Fibroblast of lung (primary cell): Measurements from ENCODE around the gene ZP3. TPM values are rescaled to one million over a fixed set of nuclear protein-coding genes. Genes with fewer than 3 reads are reported as not detected.
"Not testable (repeated sequence)": the region's sequence is repeated elsewhere in the genome, so short reads cannot be mapped to it uniquely, and the experiment has no call there.

Experiments used
- DNase-seq, 2 donors: peaks; one replicate each; pipeline versions ENCODE4 v3.0.0 to v3.0.0-alpha.2; 2010; ENCODE audit warnings: low read depth in 2 of 2
- H2AFZ ChIP-seq: 2 replicates; pipeline ENCODE4 v1.5.1; 2012; ENCODE audit warnings: low read length, control low read depth, inconsistent platforms
- H3K27ac ChIP-seq: 2 replicates; pipeline ENCODE4 v1.5.1; 2011; ENCODE audit warnings: low read length, control low read depth; ENCODE audit not compliant: insufficient read depth
- H3K27me3 ChIP-seq: 2 replicates; pipeline ENCODE4 v1.5.1; 2011; ENCODE audit warnings: mild to moderate bottlenecking, low read length; ENCODE audit not compliant: control insufficient read depth, insufficient read depth
- H3K36me3 ChIP-seq: 2 replicates; pipeline ENCODE4 v1.5.1; 2011; ENCODE audit warnings: low read length; ENCODE audit not compliant: control insufficient read depth, insufficient read depth
- H3K4me1 ChIP-seq: 2 replicates; pipeline ENCODE4 v1.5.1; 2011; ENCODE audit warnings: low read length; ENCODE audit not compliant: control insufficient read depth, insufficient read depth; ENCODE audit errors: extremely low read depth
- H3K4me2 ChIP-seq: 2 replicates; pipeline ENCODE4 v1.5.1; 2011; ENCODE audit warnings: low read length, control low read depth; ENCODE audit not compliant: insufficient read depth; ENCODE audit errors: extremely low read depth
- H3K4me3 ChIP-seq, 4 experiments: fragments of 200-600 bp in 1 of 4; sonication (generic) in 1 of 4; replicated peaks in 1 of 4; 2 replicates each; pipeline ENCODE4 v1.5.1; 2011 to 2016; ENCODE audit warnings: low read length in 4 of 4, low read depth in 3 of 4, mild to moderate bottlenecking in 3 of 4, control low read depth in 2 of 4, inconsistent platforms in 1 of 4, mixed read lengths in 1 of 4; ENCODE audit not compliant: insufficient read depth in 1 of 4; ENCODE audit errors: control extremely low read depth in 1 of 4
- H3K79me2 ChIP-seq: 2 replicates; pipeline ENCODE4 v1.5.1; 2012; ENCODE audit warnings: mild to moderate bottlenecking, low read length, inconsistent platforms; ENCODE audit not compliant: control insufficient read depth, insufficient read depth
- H3K9ac ChIP-seq: 2 replicates; pipeline ENCODE4 v1.5.1; 2011; ENCODE audit warnings: mild to moderate bottlenecking, low read length, control low read depth; ENCODE audit not compliant: insufficient read depth
- H3K9me3 ChIP-seq: 2 replicates; pipeline ENCODE4 v1.5.1; 2012; ENCODE audit warnings: low read depth, low read length; ENCODE audit not compliant: control insufficient read depth, insufficient read depth
- H4K20me1 ChIP-seq: 2 replicates; pipeline ENCODE4 v1.5.1; 2011; ENCODE audit warnings: low read length; ENCODE audit not compliant: control insufficient read depth, insufficient read depth; ENCODE audit errors: extremely low read depth
- polyA plus RNA-seq, 2 donors: library from polyadenylated mRNA; depleted of rRNA in 1 of 2; stranded (reverse) in 1 of 2; unstranded in 1 of 2; fragments of >200 nt; gene quantifications; 2 replicates each; pipeline ENCODE4 v1.2.1, GENCODE V29; 2011 to 2012; ENCODE audit warnings: missing spikeins in 1 of 2
- total RNA-seq: library from RNA; depleted of rRNA; stranded (reverse); fragments of >200 nt; gene quantifications from 2 replicates; pipeline ENCODE4 v1.2.1, GENCODE V29; 2014

The ZP3 gene
- total and polyA plus RNA-seq, 2 donors (not counting 1 experiment from before 2014, with no cell fraction given): 1.4 to 2.6 TPM

DNA sequence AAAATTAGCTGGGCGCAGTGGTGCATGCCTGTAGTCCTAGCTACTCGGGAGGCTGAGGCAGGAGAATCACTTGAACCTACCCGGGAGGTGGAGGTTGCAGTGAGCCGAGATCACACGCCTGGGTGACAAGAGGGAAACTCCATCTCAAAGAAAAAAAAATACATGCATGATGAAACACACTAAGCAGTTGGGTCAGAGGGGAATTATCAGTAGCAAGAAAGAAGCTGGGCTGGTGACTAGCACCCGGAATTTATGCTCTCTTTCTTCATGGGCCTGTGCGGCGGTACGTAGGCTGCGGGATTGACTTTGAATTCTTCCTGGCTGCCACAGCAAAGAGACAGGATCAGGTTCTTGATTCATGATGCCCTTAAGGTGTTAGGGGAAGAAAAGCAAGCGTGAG is 54.9 kb downstream of the ZP3 start:
- not testable (repeated sequence) for H3K4me3 ChIP-seq, H3K27me3 ChIP-seq, H3K36me3 ChIP-seq, H3K79me2 ChIP-seq, H2AFZ ChIP-seq, DNase-seq, H3K4me1 ChIP-seq, H4K20me1 ChIP-seq, H3K27ac ChIP-seq, H3K4me2 ChIP-seq, H3K9me3 ChIP-seq, H3K9ac ChIP-seq

DNA sequence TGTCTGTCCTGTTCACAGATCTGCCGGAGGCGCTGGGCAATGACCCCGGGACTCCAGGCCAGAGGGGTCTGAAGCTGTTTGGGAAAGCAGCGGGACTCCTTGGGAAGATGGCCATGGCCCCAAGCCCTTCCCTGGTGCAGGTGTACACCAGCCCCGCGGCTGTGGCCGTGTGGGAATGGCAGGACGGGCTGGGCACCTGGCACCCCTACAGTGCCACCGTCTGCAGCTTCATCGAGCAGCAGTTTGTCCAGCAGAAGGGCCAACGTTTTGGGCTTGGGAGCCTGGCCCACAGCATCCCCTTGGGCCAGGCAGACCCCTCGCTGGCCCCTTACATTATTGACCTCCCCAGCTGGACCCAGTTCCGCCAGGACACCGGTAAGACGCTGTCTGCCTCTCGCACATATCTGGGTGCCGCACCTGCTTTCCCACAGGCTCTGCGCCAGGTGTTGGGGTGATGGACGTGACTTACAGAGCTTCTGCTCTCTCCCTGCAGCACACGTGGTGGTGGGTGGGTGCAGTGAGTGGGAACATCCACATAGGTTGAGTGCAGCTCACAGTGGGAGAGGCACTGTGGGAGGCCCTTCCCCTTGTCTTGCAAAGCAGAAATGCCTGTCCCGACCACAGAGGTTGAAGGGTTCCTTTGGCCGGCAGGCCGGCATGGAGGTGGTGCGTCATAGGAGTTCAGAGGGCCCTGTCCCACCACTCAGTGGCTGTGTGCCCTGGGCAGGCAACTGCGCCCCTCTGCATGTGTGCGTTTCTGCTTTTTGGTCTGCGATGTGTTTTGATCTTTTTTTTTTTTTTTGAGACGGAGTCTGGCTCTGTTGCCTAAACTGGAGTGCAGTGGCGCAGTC is 55.9 kb downstream of the ZP3 start:
- H3K4me2 ChIP-seq, H3K9me3 ChIP-seq, H2AFZ ChIP-seq, H3K36me3 ChIP-seq, H4K20me1 ChIP-seq, H3K79me2 ChIP-seq, DNase-seq, H3K4me3 ChIP-seq, H3K4me1 ChIP-seq, H3K27me3 ChIP-seq, H3K9ac ChIP-seq, H3K27ac ChIP-seq: not testable (repeated sequence)

DNA sequence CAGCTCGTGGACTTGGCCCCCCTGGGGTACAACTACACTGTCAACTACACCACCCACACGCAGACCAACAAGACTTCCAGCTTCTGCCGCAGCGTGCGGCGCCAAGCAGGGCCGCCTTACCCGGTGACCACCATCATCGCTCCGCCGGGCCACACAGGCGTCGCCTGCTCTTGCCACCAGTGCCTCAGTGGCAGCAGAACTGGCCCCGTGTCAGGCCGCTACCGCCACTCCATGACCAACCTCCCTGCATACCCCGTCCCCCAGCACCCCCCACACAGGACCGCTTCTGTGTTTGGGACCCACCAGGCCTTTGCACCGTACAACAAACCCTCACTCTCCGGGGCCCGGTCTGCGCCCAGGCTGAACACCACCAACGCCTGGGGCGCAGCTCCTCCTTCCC is 57.9 kb downstream of the ZP3 start:
- H2AFZ ChIP-seq, H3K27ac ChIP-seq, H4K20me1 ChIP-seq, H3K4me2 ChIP-seq, H3K4me3 ChIP-seq, H3K27me3 ChIP-seq, H3K4me1 ChIP-seq, H3K9ac ChIP-seq, H3K79me2 ChIP-seq, H3K9me3 ChIP-seq, H3K36me3 ChIP-seq, DNase-seq: not testable (repeated sequence)

DNA sequence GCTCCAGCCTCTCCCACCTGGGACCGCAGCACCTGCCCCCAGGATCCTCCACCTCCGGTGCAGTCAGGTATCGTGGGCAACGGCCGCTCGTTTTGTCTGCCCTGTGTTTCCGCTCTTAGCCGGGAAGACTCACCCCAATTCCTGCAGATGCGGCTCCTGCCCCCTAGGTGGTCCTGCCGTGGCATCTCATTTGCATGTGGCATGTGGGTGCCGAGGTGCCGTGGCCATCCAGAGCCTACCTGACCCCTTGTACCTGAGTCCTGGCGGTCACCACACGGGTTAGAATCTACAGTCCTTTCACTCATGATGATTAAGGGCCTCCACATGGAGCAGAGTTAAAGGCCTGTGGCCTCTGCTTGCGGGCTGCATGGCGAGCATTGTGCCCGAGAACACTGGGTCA is 58.3 kb downstream of the ZP3 start:
- not testable (repeated sequence) for H2AFZ ChIP-seq, H3K4me1 ChIP-seq, DNase-seq, H3K4me3 ChIP-seq, H4K20me1 ChIP-seq, H3K79me2 ChIP-seq, H3K9ac ChIP-seq, H3K4me2 ChIP-seq, H3K27me3 ChIP-seq, H3K36me3 ChIP-seq, H3K27ac ChIP-seq, H3K9me3 ChIP-seq

DNA sequence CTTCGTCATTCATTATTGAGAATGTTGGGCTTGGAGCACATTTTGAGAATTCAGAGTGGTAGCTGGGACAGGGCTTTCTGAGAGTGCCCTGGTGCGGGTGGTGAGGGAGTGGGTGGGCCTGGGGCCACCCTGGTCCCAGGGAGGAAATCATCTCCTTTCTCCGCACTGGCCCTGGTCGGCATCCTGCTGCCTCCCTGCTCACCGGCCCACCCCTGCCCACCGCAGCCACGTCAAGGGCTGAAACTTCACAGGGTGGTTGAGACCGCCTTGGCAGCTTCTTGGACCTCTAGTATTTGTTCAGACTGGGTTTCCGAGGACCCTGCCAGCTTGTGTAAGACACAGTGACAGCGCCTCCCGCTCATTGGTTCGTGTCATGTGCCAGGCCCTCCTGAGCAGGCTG is 59.7 kb downstream of the ZP3 start:
- not testable (repeated sequence) for H3K36me3 ChIP-seq, DNase-seq, H3K79me2 ChIP-seq, H4K20me1 ChIP-seq, H3K4me1 ChIP-seq, H3K4me2 ChIP-seq, H3K9ac ChIP-seq, H3K4me3 ChIP-seq, H2AFZ ChIP-seq, H3K27me3 ChIP-seq, H3K9me3 ChIP-seq, H3K27ac ChIP-seq

DNA sequence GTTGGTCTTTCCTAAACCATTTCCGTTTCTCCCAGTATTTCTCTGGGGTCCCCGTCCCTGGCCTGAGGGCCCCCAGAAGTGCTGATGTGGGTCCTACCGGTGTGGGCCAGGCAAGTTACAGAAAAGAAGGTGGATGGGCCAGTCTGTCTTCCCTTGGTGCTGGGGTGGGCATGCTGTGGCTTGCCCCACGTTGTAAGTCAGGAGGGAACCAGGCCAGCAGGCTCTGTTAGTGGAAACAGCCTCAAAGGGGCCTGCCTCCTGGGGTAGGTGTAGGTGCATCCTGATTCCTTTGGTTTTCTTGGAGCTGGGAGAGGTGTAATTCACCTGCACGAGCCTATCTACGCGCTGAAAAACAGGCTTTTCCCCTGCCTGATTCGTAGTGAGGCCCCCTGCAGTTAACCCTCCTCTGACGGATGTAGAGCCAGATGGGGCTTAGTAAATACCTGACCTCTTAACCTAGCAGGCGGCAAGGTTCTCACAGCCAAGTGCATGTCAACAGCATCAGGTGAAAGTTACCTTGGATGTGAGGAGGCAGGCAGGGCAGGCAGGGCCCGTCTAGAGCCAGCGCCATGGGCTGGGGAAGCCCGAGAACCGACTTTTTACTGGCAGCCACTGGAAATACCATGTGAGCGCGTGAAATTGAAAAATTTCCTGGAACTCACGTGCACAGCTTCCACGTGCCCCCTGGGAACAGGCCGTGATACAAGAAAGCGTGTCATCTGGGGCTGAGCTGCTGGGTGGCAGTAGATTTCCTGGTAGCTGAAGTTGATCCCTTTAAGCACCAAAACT is 61.3 kb downstream of the ZP3 start:
- not testable (repeated sequence) for H3K4me3 ChIP-seq, H3K4me1 ChIP-seq, H2AFZ ChIP-seq, H4K20me1 ChIP-seq, H3K27ac ChIP-seq, H3K9ac ChIP-seq, H3K9me3 ChIP-seq, H3K36me3 ChIP-seq, DNase-seq, H3K27me3 ChIP-seq, H3K79me2 ChIP-seq, H3K4me2 ChIP-seq
